GM10248 (cell line): ENCODE data around the gene KEL.

Source experiments
- CTCF ChIA-PET: fragments of 300-600 bp; sonication (Branson Sonifier 250); formaldehyde crosslinking; extraction: SDS; loops from one replicate; lab custom pipeline; 2021; ENCODE audit warnings: antibody characterized with exemption; lab: Yijun Ruan, JAX
- POLR2A ChIA-PET: fragments of 350-650 bp; sonication (Branson Sonifier 250); formaldehyde crosslinking; extraction: SDS; loops from one replicate; lab custom pipeline; 2020; ENCODE audit warnings: antibody characterized with exemption; lab: Yijun Ruan, JAX
- DNase-seq: peaks from one replicate; pipeline ENCODE4 v3.0.0; 2012; ENCODE audit errors: extremely low spot score
- CTCF ChIP-seq: IDR thresholded peaks from 2 replicates; pipeline ENCODE4 v1.5.1; 2012; ENCODE audit warnings: mild to moderate bottlenecking, low read depth; ENCODE audit errors: extremely low read depth, missing control alignments, control extremely low read depth

The KEL gene

GRCh38 chr7:142915315-142915714 is 46.8 kb downstream of the KEL start:
- POLR2A ChIA-PET: no interaction called here
- CTCF ChIA-PET: interaction anchor here (1.4 to 1.8 kb wide), 2 partner anchors 11 to 88 kb away, joined by 3 to 6 read pairs; no protein-coding TSS in a partner anchor
- no peak for DNase-seq
- no peak for TF ChIP-seq CTCF

GRCh38 chr7:142914121-142914520 is 48.0 kb downstream of the KEL start:
- no peak for DNase-seq
- POLR2A ChIA-PET: no interaction called here
- no peak for TF ChIP-seq CTCF
- CTCF ChIA-PET: no interaction called here

- no peak for DNase-seq
- POLR2A ChIA-PET: no interaction called here
- TF ChIP-seq CTCF: no peak
- CTCF ChIA-PET: no interaction called here
Measured at GRCh38 chr7:142913566-142913965, 48.6 kb downstream of the KEL start.

- no peak for DNase-seq
- TF ChIP-seq CTCF: no peak
- CTCF ChIA-PET: no interaction called here
Measured at GRCh38 chr7:142913051-142913450, 49.1 kb downstream of the KEL start.

GRCh38 chr7:142910481-142910880 is 51.7 kb downstream of the KEL start:
- DNase-seq: no peak
- CTCF ChIA-PET: interaction anchor here (0.7 to 1.7 kb wide), 6 partner anchors 8 to 507 kb away, joined by 3 to 4 read pairs (median 3); no protein-coding TSS in a partner anchor
- POLR2A ChIA-PET: no interaction called here
- TF ChIP-seq CTCF: no peak

More at GRCh38 chr7:142913051-142913450, 49.1 kb downstream of the KEL start:
- POLR2A ChIA-PET: no interaction called here

- ChIA-PET POLR2A (no interaction called here), CTCF (interaction anchor here (0.6 to 1.7 kb wide), 8 partner anchors 8 to 507 kb away, joined by 3 to 4 read pairs (median 3); no protein-coding TSS in a partner anchor)
- DNase-seq: no peak
- no peak for TF ChIP-seq CTCF
Measured at GRCh38 chr7:142910031-142910433, 52.1 kb downstream of the KEL start.
